GM19240 (cell line): ENCODE data around the gene OPN1SW.

Experiments used
- DNase-seq: peaks from one replicate; pipeline ENCODE4 v3.0.0; 2011; ENCODE audit warnings: low spot score; ENCODE audit not compliant: insufficient read length

The OPN1SW gene

GRCh38 chr7:128793181-128793547 is 17.6 kb upstream of the OPN1SW start:
- no peak for DNase-seq

- DNase-seq: no peak
Observed at GRCh38 chr7:128792471-128793180, 17.0 kb upstream of the OPN1SW start.

GRCh38 chr7:128791972-128792327 is 16.4 kb upstream of the OPN1SW start:
- DNase-seq: no peak

GRCh38 chr7:128791121-128791971 is 15.8 kb upstream of the OPN1SW start, which contains the start of gene CCDC136:
Gene CCDC136, plus strand, starts transcription at chr7:128791968. Its CDS starts 444 bp downstream, at chr7:128792412.
- peak; percentile 73 for DNase-seq

GRCh38 chr7:128790315-128791041 is 14.9 kb upstream of the OPN1SW start:
- DNase-seq: no peak

- no peak for DNase-seq
Observed at GRCh38 chr7:128788446-128789412, 13.1 kb upstream of the OPN1SW start.

GRCh38 chr7:128785738-128786137 is 10.1 kb upstream of the OPN1SW start:
- DNase-seq: no peak

GRCh38 chr7:128783143-128783861 is 7.7 kb upstream of the OPN1SW start:
- no peak for DNase-seq

GRCh38 chr7:128781851-128782250 is 6.3 kb upstream of the OPN1SW start:
- no peak for DNase-seq

- no peak for DNase-seq
Observed at GRCh38 chr7:128781126-128781525, 5.5 kb upstream of the OPN1SW start.

- no peak for DNase-seq
Observed at GRCh38 chr7:128778946-128779345, 3.4 kb upstream of the OPN1SW start.

- DNase-seq: no peak
Observed at GRCh38 chr7:128777156-128778123, 1.8 kb upstream of the OPN1SW start.

GRCh38 chr7:128774921-128775320 is 673 bp downstream of the OPN1SW start:
- no peak for DNase-seq

GRCh38 chr7:128774029-128774689 is 1.4 kb downstream of the OPN1SW start:
- DNase-seq: no peak

- DNase-seq: no peak
Observed at GRCh38 chr7:128773604-128774003, 2.0 kb downstream of the OPN1SW start.

GRCh38 chr7:128770233-128770632 is 5.4 kb downstream of the OPN1SW start:
- DNase-seq: no peak

GRCh38 chr7:128767475-128768110 is 8.0 kb downstream of the OPN1SW start:
- no peak for DNase-seq

- DNase-seq: no peak
Observed at GRCh38 chr7:128763541-128763940, 12.1 kb downstream of the OPN1SW start.
